Left lung (tissue), 10 donors: ENCODE measurements around the gene REEP1. TPM values are rescaled to one million over a fixed set of nuclear protein-coding genes. Genes with fewer than 3 reads are reported as not detected.

Source experiments
- ATAC-seq: fragments of 200-7000 bp; cut with Tn5 transposase; one replicate; pipeline ENCODE4 v1.9.1; 2020; ENCODE audit warnings: moderate library complexity
- DNase-seq, 4 donors: peaks; one replicate each; pipeline ENCODE4 v3.0.0-alpha.2; 2013 to 2020
- H3K27ac ChIP-seq, 2 donors: fragments of 200-600 bp; sonication (generic) in 1 of 2; one replicate each; pipeline versions ENCODE4 v1.5.0 to v1.8.0; 2020 to 2021
- H3K27me3 ChIP-seq, 2 donors: fragments of 200-600 bp; sonication (generic) in 1 of 2; one replicate each; pipeline versions ENCODE4 v1.5.0 to v1.8.0; 2020 to 2021
- H3K36me3 ChIP-seq, 2 donors: fragments of 200-600 bp; sonication (generic) in 1 of 2; one replicate each; pipeline versions ENCODE4 v1.5.0 to v1.8.0; 2020 to 2021
- H3K4me1 ChIP-seq, 2 donors: fragments of 200-600 bp; one replicate each; pipeline ENCODE4 v1.8.0; 2021
- H3K4me3 ChIP-seq, 2 donors: fragments of 200-600 bp; sonication (generic) in 1 of 2; one replicate each; pipeline versions ENCODE4 v1.5.0 to v1.8.0; 2020 to 2021; ENCODE audit warnings: mild to moderate bottlenecking in 1 of 2
- H3K9me3 ChIP-seq, 2 donors: fragments of 200-600 bp; sonication (generic) in 1 of 2; one replicate each; pipeline versions ENCODE4 v1.5.0 to v1.8.0; 2020 to 2021
- intact Hi-C, 2 donors: fragments of 100-400 bp; cut with DNase I; formaldehyde crosslinking; loops; one replicate each; pipeline versions ENCODE4 v1.11.2 to v1.14.2; 2022
- polyA plus RNA-seq, 6 donors: library from polyadenylated mRNA; unstranded; fragments of 120-200 nt; gene quantifications; one replicate each; pipeline ENCODE4 v1.2.1, GENCODE V29; 2013; ENCODE audit not compliant: insufficient read length in 6 of 6
- total RNA-seq, 2 donors: library from RNA; stranded (reverse); fragmentation: NEBNext Ultra II Directional; extraction: Animal tissue kit (Norgen Biotek cat#: 25700); gene quantifications; one replicate each; pipeline ENCODE4 v1.2.1, GENCODE V29; 2021
- TF ChIP-seq, protein P1 (sequence below), 2 donors: fragments of 200-600 bp; sonication (generic) in 1 of 2; IDR thresholded peaks; one replicate each; pipeline versions ENCODE4 v1.5.0 to v1.8.0; 2021; ENCODE audit warnings: antibody characterized with exemption in 2 of 2
- donor health status: DM: no; HTN: yes; CAD: no.
- donor health status: DM: no; HTN: no; CAD: no.

Gene REEP1
- total and polyA plus RNA-seq, 8 donors: 4.8 to 19.9 (median 17.1) TPM

DNA sequence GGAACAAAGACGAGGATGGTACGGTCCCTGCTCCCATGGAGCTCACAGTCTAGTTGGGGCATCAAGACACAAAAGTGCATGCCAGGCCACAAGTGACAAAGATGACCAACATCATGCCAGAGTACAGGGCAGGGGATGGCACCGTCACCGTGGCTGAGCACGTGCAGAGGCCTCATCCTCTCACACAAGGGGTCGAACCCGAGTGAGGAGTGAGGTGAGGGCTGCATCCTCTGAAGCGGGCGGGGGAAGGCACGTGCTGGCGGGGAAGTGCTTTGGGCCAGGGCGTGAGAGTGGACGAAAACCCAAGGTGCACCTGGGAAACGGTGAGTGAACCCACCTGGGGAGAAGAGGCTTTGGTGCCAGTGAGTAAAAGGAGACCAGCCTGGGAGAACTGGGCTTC is 97.2 kb downstream of the REEP1 start:
- Histone ChIP-seq H3K27ac (no peak overlapping the region), H3K36me3 (no peaks in the 10 kb centered on the region), H3K9me3 (no peaks in the 10 kb centered on the region), H3K4me1 (peaks cover 0 to 3% of the 10 kb centered on the region in 2 donors), H3K4me3 (no peak overlapping the region), H3K27me3 (no peaks in the 10 kb centered on the region)
- intact Hi-C loops: no loop called here
- ATAC-seq (no peak), DNase-seq (no peak)
- TF ChIP-seq, protein P1, sequence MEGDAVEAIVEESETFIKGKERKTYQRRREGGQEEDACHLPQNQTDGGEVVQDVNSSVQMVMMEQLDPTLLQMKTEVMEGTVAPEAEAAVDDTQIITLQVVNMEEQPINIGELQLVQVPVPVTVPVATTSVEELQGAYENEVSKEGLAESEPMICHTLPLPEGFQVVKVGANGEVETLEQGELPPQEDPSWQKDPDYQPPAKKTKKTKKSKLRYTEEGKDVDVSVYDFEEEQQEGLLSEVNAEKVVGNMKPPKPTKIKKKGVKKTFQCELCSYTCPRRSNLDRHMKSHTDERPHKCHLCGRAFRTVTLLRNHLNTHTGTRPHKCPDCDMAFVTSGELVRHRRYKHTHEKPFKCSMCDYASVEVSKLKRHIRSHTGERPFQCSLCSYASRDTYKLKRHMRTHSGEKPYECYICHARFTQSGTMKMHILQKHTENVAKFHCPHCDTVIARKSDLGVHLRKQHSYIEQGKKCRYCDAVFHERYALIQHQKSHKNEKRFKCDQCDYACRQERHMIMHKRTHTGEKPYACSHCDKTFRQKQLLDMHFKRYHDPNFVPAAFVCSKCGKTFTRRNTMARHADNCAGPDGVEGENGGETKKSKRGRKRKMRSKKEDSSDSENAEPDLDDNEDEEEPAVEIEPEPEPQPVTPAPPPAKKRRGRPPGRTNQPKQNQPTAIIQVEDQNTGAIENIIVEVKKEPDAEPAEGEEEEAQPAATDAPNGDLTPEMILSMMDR (IDR thresholded peaks at IDR 0.05): no peak

DNA sequence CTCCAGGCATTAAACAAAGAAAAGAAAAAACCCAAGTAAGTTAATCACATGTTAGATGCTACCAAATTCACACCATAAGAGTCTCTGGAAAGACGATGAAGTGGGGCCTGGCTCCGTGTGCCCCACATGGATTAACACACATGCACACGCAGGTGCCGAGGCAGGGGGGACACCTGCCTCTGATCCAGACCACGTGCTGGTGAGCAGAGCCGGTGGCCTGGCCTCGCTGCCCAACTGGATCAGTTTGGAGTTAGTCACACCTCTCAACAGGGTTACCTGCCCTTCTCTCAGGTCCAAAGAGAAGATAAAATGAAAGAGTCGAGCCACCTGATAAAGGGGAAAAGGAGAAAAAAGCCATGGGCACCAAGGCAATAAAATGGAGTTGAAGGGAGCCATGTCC is 97.7 kb downstream of the REEP1 start:
- H3K27ac ChIP-seq: no peak overlapping the region
- peaks cover 0 to 3% of the 10 kb centered on the region in 2 donors for H3K4me1 ChIP-seq
- H3K27me3 ChIP-seq: no peaks in the 10 kb centered on the region
- H3K9me3 ChIP-seq: no peaks in the 10 kb centered on the region
- intact Hi-C loops: no loop called here
- TF ChIP-seq, protein P1 (IDR thresholded peaks at IDR 0.05): no peak
- H3K36me3 ChIP-seq: no peaks in the 10 kb centered on the region
- no peak overlapping the region for H3K4me3 ChIP-seq
- DNase-seq: no peak
- no peak for ATAC-seq

DNA sequence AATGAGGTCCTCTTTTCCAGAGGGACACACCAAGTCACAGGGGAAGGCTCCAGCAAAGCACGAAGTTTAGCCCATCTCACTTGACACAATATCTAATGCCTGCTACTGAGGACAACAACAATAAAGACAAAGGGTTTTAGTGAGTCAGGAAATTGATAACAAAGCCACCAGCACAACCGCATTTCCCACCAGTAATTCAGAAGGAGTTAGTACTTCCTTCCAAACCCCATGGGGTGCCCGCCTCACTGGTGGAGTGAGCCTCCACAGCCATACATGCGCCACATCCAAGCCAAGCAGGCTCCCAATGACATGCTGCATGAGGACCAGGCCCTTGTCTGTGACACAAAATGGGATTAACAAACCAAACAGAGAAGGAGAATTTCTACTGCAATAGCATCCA is 98.1 kb downstream of the REEP1 start:
- no peak for ATAC-seq
- intact Hi-C loops: no loop called here
- H3K4me3 ChIP-seq: no peak overlapping the region
- H3K27me3 ChIP-seq: no peaks in the 10 kb centered on the region
- no peaks in the 10 kb centered on the region for H3K9me3 ChIP-seq
- no peak for DNase-seq
- TF ChIP-seq, protein P1 (IDR thresholded peaks at IDR 0.05): no peak
- H3K36me3 ChIP-seq: no peaks in the 10 kb centered on the region
- peaks cover 0 to 3% of the 10 kb centered on the region in 2 donors for H3K4me1 ChIP-seq
- H3K27ac ChIP-seq: no peak overlapping the region

- H3K27me3 ChIP-seq: no peaks in the 10 kb centered on the region
- no peaks in the 10 kb centered on the region for H3K9me3 ChIP-seq
- TF ChIP-seq, protein P1 (IDR thresholded peaks at IDR 0.05): no peak
- intact Hi-C loops: no loop called here
- no peaks in the 10 kb centered on the region for H3K4me1 ChIP-seq
- no peak for ATAC-seq
- H3K36me3 ChIP-seq: no peaks in the 10 kb centered on the region
- H3K4me3 ChIP-seq: no peak overlapping the region
- no peak overlapping the region for H3K27ac ChIP-seq
- DNase-seq: no peak
Observed at GRCh38 chr2:86238354-86238753, 99.1 kb downstream of the REEP1 start.

DNA sequence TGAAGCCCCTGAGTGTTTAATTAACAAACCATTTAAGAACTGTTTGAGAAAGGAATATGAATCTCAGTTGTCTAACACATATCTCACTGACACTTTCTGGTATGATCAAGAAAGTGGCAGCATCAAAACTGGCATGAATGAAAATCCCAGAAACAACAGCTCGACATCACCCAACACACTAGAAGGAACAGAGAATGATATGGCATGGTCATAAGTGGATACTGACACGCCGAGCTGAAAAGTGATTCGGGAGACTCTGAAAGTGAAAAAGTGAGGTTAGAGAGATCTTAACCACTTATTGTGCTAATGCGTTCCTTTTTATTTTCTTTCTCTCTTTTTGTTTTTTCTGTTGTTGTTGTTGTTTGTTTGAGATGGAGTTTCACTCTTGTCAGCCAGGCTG is 100.3 kb downstream of the REEP1 start:
- DNase-seq (no peak), ATAC-seq (no peak)
- H3K9me3 ChIP-seq: no peaks in the 10 kb centered on the region
- no peaks in the 10 kb centered on the region for H3K27me3 ChIP-seq
- H3K36me3 ChIP-seq: no peaks in the 10 kb centered on the region
- no peak overlapping the region for H3K4me3 ChIP-seq
- TF ChIP-seq, protein P1 (IDR thresholded peaks at IDR 0.05): no peak
- no peak overlapping the region for H3K27ac ChIP-seq
- no peaks in the 10 kb centered on the region for H3K4me1 ChIP-seq
- intact Hi-C loops: no loop called here
